HT1080 (cell line): ENCODE results near the gene SPDYC. TPM values are rescaled to one million over a fixed set of nuclear protein-coding genes. Genes with fewer than 3 reads are reported as not detected.
"Not testable (repeated sequence)": the region's sequence is repeated elsewhere in the genome, so short reads cannot be mapped to it uniquely, and the experiment has no call there.

ENCODE experiments used
- DNase-seq: peaks from one replicate; pipeline ENCODE4 v3.0.0-alpha.2; 2015; ENCODE audit warnings: low read depth
- total RNA-seq: library from RNA; depleted of rRNA; stranded (reverse); fragments of >200 nt; shearing (Covaris generic); gene quantifications from 2 replicates; pipeline ENCODE4 v1.2.3, GENCODE V29; 2014

The SPDYC gene
- total RNA-seq, 1 experiment from 2014 or later, result not detected

DNA sequence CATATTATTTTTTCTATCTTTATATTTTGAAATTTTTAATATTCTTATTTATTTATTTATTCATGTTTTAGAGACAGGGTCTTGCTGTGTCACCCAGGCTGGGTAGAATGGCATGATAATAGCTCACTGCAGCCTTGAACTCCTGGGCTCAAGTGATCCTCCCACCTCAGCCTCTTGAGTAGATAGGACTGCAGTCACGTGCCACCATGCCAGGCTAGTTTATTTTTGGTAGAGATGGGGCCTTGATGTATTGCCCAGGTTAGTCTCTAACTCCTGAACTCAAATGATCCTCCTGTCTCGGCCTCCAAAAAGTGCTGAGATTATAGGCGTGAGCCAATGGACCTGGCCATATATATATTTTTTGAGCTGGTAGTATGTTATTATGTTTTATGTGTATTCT is 2.4 kb upstream of the SPDYC start:
- no peak for DNase-seq

DNA sequence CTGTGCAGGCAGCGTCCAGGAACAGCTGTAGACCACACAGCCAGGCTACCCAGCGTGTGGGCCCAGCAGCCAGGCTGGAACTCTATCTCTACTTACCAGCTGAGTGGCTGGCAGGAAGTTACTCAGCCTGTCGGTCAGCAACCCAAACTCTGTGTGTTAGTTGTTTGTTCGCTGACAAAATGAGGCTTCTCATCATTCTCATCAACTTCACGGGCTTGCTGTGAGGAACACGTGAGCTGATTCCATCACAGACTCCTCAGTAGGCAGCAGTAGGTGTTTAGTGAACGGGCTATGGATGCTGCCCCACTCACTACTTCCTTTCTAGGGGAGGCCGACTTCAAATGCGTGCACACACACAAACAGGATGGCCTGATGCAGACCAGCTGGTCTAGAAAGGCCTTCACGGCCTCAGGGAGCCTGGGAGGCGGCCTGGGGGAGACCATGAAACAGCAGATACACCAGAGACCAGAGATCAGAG is 830 bp upstream of the SPDYC start:
- peak; percentile 85 for DNase-seq

GRCh38 chr11:65172600-65172999 is 2.6 kb downstream of the SPDYC start:
- DNase-seq, result no peak

DNA sequence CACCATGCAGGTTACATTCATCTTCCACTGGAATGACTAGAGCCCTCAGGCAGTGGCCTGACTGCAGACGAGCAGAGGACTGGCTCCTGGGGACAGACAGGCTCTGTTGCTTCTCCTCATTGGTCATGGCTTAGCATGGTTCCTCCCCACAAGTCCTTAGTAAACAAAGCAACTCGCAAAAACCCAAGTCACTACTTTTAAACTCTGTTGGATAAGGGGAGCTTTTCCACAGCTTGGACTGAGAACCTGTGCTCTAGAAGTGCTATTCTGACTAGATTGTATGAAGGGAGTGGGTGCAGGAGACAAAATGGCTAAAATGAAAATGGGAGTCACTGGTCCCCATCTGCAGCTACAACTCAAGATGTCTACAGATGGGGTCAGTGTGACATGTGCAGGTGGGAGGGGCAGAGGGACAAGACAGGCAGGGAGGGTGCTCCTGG is 4.6 kb downstream of the SPDYC start:
- DNase-seq, result not testable (repeated sequence)

GRCh38 chr11:65180877-65181568 is 11.0 kb downstream of the SPDYC start:
- peak; percentile 71 for DNase-seq

DNA sequence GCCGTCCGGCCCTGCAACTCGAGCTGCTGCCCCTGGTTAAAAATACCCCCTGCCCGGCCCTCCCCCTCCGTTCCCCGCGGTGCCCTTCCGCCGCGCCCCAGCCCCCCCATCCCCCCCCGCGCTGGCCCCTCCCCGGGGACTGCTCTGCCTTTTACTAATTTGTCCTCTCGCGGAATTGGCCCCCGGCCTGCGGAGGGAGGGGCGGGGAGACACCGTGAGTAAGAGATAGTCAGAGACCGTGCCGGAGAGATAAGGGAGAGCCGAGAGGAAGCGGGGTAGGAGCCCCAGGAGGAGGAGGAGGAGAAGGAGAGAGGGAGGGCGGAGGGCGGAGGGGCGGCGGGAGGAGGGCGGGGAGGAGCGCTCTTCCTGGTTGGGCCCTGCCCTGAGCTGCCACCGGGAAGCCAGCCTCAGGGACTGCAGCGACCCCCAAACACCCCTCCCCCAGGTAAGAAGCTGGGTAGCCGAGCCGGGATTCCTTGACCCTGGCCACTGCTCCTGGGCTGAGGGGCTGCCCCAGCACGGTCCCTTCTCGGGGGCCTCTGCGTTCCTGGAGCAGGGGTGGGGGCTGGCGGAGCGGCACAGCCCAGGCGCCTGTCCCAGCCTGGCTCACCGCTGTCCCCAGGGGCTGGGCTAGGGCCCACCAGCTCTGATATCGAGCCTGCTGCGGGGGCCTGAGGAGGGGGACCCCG is 11.7 kb downstream of the SPDYC start, which contains the start of gene CAPN1:
TSS of gene CAPN1 (plus strand) at position 360 of the 689 bp plus-strand sequence. CDS start 774 bp downstream, outside the sequence.
- DNase-seq, result peak; percentile 93

GRCh38 chr11:65182258-65183170 is 12.5 kb downstream of the SPDYC start:
- DNase-seq, result no peak

GRCh38 chr11:65183201-65183891 is 13.3 kb downstream of the SPDYC start:
- no peak for DNase-seq

- DNase-seq, result no peak
Observed at GRCh38 chr11:65184146-65184545, 14.1 kb downstream of the SPDYC start.

DNA sequence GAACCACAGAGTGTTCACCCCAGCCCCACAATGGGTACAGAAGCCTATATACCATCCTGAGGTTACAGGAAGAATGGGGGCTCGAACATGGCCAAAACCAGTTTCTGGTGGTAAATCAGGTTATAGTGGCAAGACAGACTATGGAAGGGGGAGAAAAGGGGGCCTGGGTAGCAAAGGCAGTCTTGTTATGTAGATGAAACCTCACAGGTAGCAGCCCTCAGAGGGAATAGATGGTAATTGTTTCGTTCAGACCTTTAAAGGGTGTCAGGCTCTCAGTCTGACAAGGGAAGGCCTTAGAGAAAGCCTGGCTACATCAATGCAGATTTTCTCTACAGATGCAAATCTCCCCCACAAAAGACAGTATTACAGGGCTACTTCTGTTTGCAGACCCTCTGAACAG is 15.1 kb downstream of the SPDYC start:
- no peak for DNase-seq

DNA sequence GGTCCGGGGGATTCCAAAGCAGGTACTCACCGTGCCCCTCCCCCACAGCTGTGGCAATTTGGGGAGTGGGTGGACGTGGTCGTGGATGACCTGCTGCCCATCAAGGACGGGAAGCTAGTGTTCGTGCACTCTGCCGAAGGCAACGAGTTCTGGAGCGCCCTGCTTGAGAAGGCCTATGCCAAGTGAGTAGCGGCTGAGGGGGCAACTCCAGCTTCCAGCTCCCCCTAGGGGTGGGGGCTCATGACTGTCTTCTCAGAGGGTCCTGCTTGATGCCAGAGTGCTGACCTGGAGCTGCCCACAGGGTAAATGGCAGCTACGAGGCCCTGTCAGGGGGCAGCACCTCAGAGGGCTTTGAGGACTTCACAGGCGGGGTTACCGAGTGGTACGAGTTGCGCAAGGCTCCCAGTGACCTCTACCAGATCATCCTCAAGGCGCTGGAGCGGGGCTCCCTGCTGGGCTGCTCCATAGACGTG is 15.9 kb downstream of the SPDYC start:
- DNase-seq, result no peak

DNA sequence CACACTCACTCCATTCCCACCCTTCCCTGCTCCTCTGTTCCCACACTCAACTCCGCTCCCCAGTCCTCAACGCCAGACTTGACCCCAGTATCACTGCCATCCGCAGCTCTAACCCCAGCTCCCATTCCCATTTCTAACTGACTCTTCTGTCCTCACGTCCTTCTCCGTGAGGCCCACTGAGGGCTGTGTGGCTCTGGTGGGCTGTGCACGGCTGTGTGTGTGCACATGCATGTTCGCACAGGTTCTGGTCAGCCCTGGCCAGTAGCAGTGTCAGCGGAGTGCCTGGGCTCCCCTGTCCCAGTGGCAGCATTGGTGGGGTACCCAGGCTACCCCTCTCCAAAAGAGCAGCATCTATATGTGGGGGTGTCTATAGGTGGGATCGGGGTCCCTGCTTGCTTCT is 16.7 kb downstream of the SPDYC start:
- DNase-seq, result no peak

DNA sequence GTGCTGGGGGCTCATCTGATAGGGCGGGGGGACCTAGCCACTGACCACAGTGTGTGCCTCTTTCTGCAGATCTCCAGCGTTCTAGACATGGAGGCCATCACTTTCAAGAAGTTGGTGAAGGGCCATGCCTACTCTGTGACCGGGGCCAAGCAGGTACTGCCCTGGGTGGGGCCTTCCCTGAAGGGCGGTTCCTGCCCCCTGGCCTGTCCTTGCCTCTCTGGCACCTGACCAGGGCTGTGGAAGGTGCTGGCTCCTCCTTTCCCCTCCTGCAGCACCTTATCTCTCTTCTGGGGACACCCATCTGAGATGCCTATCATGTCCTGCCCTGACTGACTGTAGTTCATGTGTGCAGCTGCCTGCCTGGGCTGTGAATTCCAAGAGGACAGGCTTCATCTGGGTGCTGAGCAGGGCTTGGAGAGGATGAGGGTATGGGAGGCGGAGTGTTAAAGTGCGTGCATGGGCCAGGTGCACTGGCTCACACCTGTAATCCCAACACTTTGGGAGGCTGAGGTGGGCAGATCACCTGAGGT is 17.2 kb downstream of the SPDYC start:
- DNase-seq, result no peak

DNA sequence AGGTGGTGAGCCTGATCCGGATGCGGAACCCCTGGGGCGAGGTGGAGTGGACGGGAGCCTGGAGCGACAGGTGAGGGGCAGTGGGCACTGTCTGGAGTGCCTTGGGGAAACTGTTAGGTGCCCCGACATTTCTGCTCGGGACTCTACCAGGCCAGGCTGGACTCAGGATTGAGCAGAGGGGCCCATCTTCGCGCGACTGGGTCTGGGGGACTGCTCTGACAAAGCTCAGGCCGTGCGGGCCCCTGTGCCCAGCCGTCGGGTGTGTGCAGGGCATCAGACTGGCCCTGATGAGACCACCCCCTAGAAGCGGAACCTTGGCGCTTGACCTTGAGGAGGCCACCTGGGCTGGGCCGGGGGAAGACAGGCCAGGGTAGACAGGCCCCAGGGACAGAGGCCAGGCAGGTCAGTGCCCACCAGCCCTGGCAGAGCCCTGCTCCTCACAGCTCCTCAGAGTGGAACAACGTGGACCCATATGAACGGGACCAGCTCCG is 18.0 kb downstream of the SPDYC start:
- no peak for DNase-seq

DNA sequence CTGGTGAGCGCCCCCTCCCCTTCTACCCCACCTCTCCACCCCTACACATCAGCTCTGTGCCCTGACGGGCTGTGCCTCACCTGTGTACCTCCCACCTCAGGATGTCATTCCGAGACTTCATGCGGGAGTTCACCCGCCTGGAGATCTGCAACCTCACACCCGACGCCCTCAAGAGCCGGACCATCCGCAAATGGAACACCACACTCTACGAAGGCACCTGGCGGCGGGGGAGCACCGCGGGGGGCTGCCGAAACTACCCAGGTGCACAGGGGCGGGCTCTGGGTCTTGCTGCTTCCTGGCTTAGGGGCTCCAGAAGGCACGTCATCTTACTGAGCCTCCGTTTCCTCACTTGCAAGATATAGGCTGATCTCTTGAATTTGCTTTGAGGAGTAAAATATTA is 18.5 kb downstream of the SPDYC start:
- DNase-seq, result no peak

DNA sequence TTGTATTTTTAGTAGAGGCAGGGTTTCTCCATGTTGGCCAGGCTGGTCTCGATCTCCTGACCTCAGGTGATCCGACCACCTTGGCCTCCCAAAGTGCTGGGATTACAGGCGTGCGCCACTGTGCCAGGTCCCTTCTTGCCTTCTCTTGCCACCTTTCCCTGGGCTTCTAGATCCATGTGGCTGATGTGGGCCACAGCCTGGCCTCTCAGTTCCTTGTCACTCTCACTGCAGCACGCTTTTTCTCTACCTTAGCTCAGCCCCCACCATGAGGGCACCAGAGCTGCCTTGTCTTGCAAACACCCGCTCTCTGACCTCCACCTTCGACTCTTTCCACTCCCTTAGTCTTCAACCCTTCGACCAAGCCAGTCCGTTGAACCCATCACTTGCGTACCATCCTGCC is 19.2 kb downstream of the SPDYC start:
- DNase-seq, result no peak

DNA sequence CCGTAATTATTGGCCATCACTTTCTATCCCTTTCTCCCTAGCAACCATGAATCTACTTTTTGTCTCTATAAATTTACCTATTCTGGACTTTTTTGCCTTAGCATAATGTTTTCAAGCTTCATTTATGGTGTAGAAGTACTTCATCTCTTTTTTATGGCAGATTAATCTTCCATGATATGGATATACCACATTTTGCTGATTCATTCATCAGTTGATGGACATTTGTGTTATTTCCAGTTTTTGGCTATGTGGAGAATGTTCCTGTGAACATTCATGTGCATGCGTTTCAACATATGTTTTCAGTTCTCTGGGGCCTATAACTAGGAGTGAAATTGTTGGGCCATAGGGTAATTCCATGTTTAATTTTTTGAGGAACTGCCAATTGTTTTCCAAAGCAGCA is 24.5 kb downstream of the SPDYC start:
- DNase-seq, result no peak

DNA sequence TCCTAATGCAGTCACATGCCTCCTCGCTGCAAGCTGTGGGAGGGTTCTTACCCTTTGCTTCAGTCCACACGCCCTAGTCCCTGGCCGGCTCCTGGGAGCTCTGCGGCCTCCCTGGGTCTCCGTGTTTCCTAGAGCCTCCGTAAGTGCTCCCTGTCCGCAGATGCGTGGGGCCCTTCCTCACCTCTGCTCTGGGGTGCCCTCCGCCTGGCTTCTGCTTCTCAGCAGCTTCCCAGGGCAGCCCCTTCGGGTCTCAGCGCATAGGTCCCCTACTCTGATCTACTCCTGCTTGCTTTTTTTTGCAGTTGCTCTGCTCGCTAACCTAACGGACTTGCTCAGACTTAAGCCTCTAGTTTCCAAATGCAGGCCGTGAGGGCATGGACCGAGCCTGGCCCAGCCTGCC is 34.1 kb downstream of the SPDYC start:
- no peak for DNase-seq

- DNase-seq, result peak; percentile 72
Observed at GRCh38 chr11:65204646-65205601, 34.9 kb downstream of the SPDYC start.
